Suprapubic skin (tissue), 4 donors: ENCODE data around the gene SLC35D2. TPM values are rescaled to one million over a fixed set of nuclear protein-coding genes. Genes with fewer than 3 reads are reported as not detected.
"Not testable (repeated sequence)": the region's sequence is repeated elsewhere in the genome, so short reads cannot be mapped to it uniquely, and the experiment has no call there.

Source experiments
- DNase-seq, 2 donors: peaks; one replicate each; pipeline ENCODE4 v3.0.0-alpha.2; 2019; ENCODE audit warnings: low spot score in 2 of 2
- H3K27ac ChIP-seq: fragments of 200-600 bp; sonication (generic); one replicate; pipeline ENCODE4 v1.5.1; 2019
- H3K27me3 ChIP-seq: fragments of 200-600 bp; sonication (generic); one replicate; pipeline ENCODE4 v1.5.1; 2019
- H3K36me3 ChIP-seq: fragments of 200-600 bp; sonication (generic); one replicate; pipeline ENCODE4 v1.5.1; 2019
- H3K4me1 ChIP-seq: fragments of 200-600 bp; sonication (generic); one replicate; pipeline ENCODE4 v1.5.1; 2019
- H3K4me3 ChIP-seq: fragments of 200-600 bp; sonication (generic); one replicate; pipeline ENCODE4 v1.5.1; 2019; ENCODE audit warnings: mild to moderate bottlenecking
- H3K9me3 ChIP-seq: fragments of 200-600 bp; sonication (generic); one replicate; pipeline ENCODE4 v1.5.1; 2019
- CTCF ChIP-seq, 2 donors: fragments of 200-600 bp in 1 of 2; fragments of 450-650 bp in 1 of 2; sonication (generic) in 1 of 2; IDR thresholded peaks; one replicate each; pipeline ENCODE4 v1.5.1; 2016 to 2019; ENCODE audit warnings: antibody characterized with exemption in 2 of 2, mild to moderate bottlenecking in 1 of 2, moderate library complexity in 1 of 2
- EP300 ChIP-seq: sonication (generic); formaldehyde crosslinking; IDR thresholded peaks from one replicate; pipeline ENCODE4 v1.6.1; 2017; ENCODE audit warnings: antibody characterized with exemption
- POLR2A ChIP-seq, 2 donors: fragments of 450-650 bp; IDR thresholded peaks; one replicate each; pipeline ENCODE4 v1.6.1; 2017; ENCODE audit warnings: antibody characterized with exemption in 2 of 2, mild to moderate bottlenecking in 2 of 2, moderate library complexity in 2 of 2
- POLR2AphosphoS5 ChIP-seq, 3 donors: sonication (generic); formaldehyde crosslinking; IDR thresholded peaks; one replicate each; pipeline ENCODE4 v1.6.1; 2017; ENCODE audit warnings: antibody characterized with exemption in 3 of 3
- WGBS: methylation state at CpG from one replicate; pipeline ENCODE4 v1.1.5; 2018; 5-methylcytosine and 5-hydroxymethylcytosine counted together
- total RNA-seq, 4 donors: library from RNA; depleted of rRNA; stranded (reverse); fragments of >200 nt; gene quantifications; one replicate each; pipeline ENCODE4 v1.1.0, GENCODE V29; 2016

Gene SLC35D2
- total RNA-seq, 4 donors from 2014 or later: 11.3 to 20.6 (median 17.9) TPM

GRCh38 chr9:96367943-96368342 lies 15.6 kb downstream of the SLC35D2 start:
- Histone ChIP-seq H3K27ac (no peak overlapping the region), H3K9me3 (no peaks in the 10 kb centered on the region), H3K4me1 (no peaks in the 10 kb centered on the region), H3K4me3 (no peak overlapping the region), H3K27me3 (no peaks in the 10 kb centered on the region), H3K36me3 (peaks cover 9% of the 10 kb centered on the region)
- 98% methylated on average over 1 of the region's 1 CpG for WGBS
- no peak for DNase-seq
- TF ChIP-seq CTCF (IDR thresholded peaks at IDR 0.05) (no peak), EP300 (no peak), POLR2A (IDR thresholded peaks at IDR 0.05) (no peak), POLR2AphosphoS5 (IDR thresholded peaks at IDR 0.05) (no peak)

- H3K4me1 ChIP-seq: no peaks in the 10 kb centered on the region
- H3K27me3 ChIP-seq: no peaks in the 10 kb centered on the region
- peaks cover 23% of the 10 kb centered on the region for H3K36me3 ChIP-seq
- no peaks in the 10 kb centered on the region for H3K9me3 ChIP-seq
- TF ChIP-seq POLR2AphosphoS5 (IDR thresholded peaks at IDR 0.05) (no peak), EP300 (no peak), POLR2A (IDR thresholded peaks at IDR 0.05) (no peak), CTCF (IDR thresholded peaks at IDR 0.05) (no peak)
- WGBS: 92% methylated on average over 9 of the region's 9 CpGs
- DNase-seq: no peak
- H3K4me3 ChIP-seq: no peak overlapping the region
- no peak overlapping the region for H3K27ac ChIP-seq
These were observed 20.1 kb downstream of the SLC35D2 start for GRCh38 chr9:96363175-96363967.

GRCh38 chr9:96362119-96362518 lies 21.4 kb downstream of the SLC35D2 start:
- H3K4me1 ChIP-seq, DNase-seq, H3K4me3 ChIP-seq, H3K9me3 ChIP-seq, H3K27ac ChIP-seq, H3K27me3 ChIP-seq: not testable (repeated sequence)
- peaks cover 28% of the 10 kb centered on the region for H3K36me3 ChIP-seq
- 98% methylated on average over 6 of the region's 6 CpGs for WGBS

GRCh38 chr9:96361668-96362067 lies 21.8 kb downstream of the SLC35D2 start:
- Histone ChIP-seq H3K4me1 (no peaks in the 10 kb centered on the region), H3K36me3 (peaks cover 30% of the 10 kb centered on the region), H3K27ac (no peak overlapping the region), H3K4me3 (no peak overlapping the region), H3K27me3 (no peaks in the 10 kb centered on the region), H3K9me3 (no peaks in the 10 kb centered on the region)
- TF ChIP-seq POLR2A (IDR thresholded peaks at IDR 0.05): no peak
- no peak for DNase-seq
- 91% methylated on average over 6 of the region's 6 CpGs for WGBS

GRCh38 chr9:96360976-96361375 lies 22.5 kb downstream of the SLC35D2 start:
- H3K27ac ChIP-seq: no peak overlapping the region
- no peaks in the 10 kb centered on the region for H3K9me3 ChIP-seq
- no peak overlapping the region for H3K4me3 ChIP-seq
- 78% methylated on average over 2 of the region's 2 CpGs for WGBS
- no peak for TF ChIP-seq POLR2AphosphoS5 (IDR thresholded peaks at IDR 0.05)
- no peak for TF ChIP-seq EP300
- TF ChIP-seq CTCF (IDR thresholded peaks at IDR 0.05): no peak
- TF ChIP-seq POLR2A (IDR thresholded peaks at IDR 0.05): no peak
- H3K27me3 ChIP-seq: no peaks in the 10 kb centered on the region
- peaks cover 33% of the 10 kb centered on the region for H3K36me3 ChIP-seq
- H3K4me1 ChIP-seq: no peaks in the 10 kb centered on the region
- no peak for DNase-seq

- 97% methylated on average over 6 of the region's 6 CpGs for WGBS
- not testable (repeated sequence) for DNase-seq, H3K9me3 ChIP-seq, H3K27me3 ChIP-seq, H3K4me3 ChIP-seq, H3K4me1 ChIP-seq, H3K27ac ChIP-seq
- H3K36me3 ChIP-seq: peaks cover 38% of the 10 kb centered on the region
These were observed 23.0 kb downstream of the SLC35D2 start for GRCh38 chr9:96360523-96360922.

- Histone ChIP-seq H3K36me3 (peaks cover 20% of the 10 kb centered on the region), H3K4me1 (no peaks in the 10 kb centered on the region), H3K27ac (no peak overlapping the region), H3K9me3 (no peaks in the 10 kb centered on the region), H3K27me3 (no peaks in the 10 kb centered on the region), H3K4me3 (no peak overlapping the region)
- TF ChIP-seq POLR2AphosphoS5 (IDR thresholded peaks at IDR 0.05): no peak
- no peak for TF ChIP-seq CTCF (IDR thresholded peaks at IDR 0.05)
- TF ChIP-seq EP300: no peak
- TF ChIP-seq POLR2A (IDR thresholded peaks at IDR 0.05): no peak
- DNase-seq: no peak
- 74% methylated on average over 1 of the region's 1 CpG for WGBS
These were observed 32.6 kb downstream of the SLC35D2 start for GRCh38 chr9:96350866-96351265.
